Activated CD4-positive, alpha-beta T cell treated with anti-CD3 and anti-CD28 coated beads, Interleukin-2, amount 50 U/mL, for 48 hours (primary cell): Measurements from ENCODE around the gene FCER2.
A peak's percentile ranks its signal among the peaks of the same experiment; 100 is the strongest.

Experiments used
- DNase-seq, 2 experiments: peaks; one replicate each; pipeline ENCODE4 v3.0.0-alpha.2; 2020

Gene FCER2

DNA sequence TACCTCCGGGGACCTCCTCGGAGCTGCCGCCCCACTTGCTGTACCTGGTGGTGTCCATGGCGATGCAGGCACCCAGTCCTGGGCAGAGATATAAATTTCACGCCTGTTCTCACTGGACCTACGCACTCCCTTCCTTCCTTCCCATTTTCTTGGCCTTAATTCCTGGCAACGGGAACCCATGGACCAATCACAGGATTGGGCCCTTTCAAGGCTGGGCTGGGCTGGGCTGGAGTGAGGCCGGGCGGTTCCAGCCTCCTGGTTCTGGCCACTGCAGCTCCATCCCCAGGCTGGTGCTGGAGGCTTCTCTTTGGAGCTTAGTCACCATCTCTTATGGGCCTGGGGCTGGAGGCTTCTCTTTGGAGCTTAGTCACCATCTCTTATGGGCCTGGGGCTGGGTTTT, 30.1 kb upstream of the FCER2 start, which contains the start of gene CLEC4G:
CLEC4G (minus strand) TSS at position 66 of the 400 bp plus-strand sequence; CDS start at position 58, 8 bp downstream.
- DNase-seq, result no peak

- no peak for DNase-seq
Observed at GRCh38 chr19:7731615-7732014, 29.7 kb upstream of the FCER2 start.

DNA sequence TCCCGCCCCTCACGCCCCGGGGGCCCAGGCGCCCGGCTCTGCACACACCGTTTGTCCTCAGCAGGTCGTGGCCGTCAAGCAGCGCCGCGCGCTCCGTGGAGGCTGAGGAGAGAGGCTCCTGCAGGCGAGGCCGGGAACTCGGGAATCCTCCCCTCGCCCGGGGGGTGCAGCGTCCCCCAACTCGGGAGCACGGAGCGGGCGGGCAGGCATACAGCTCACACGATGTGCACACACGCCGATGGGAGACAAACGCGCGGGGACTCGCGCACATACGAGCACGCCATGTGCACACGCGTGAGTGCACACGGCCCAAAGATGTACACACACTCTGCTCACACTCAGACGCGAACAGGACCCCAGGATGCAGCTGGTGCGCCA, 29.3 kb upstream of the FCER2 start:
- DNase-seq, result no peak

- no peak for DNase-seq
Observed at GRCh38 chr19:7730286-7731217, 28.6 kb upstream of the FCER2 start.

DNA sequence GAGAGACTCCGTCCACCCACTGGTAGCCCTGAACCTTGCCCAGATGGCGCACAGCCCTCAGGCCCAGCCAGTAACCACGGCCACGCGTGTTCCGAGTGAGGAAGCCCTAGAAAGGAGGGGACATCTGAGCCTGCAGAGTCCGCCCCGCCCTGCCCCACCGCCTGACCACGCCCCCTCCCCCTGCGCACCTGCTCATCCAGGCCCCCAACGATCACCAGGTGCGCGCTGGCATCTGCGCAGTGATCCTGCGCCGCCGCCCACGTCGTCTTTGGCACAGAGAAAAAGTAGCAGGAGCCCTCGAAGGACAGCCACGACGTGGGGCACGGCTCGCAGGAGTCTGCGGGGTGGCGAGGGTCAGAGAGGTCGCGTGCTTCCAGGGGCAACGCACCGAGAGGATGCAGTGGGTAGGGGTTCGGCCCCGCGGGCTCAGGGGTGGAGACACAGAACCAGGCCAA, 27.9 kb upstream of the FCER2 start:
- no peak for DNase-seq

GRCh38 chr19:7729211-7729610, 27.3 kb upstream of the FCER2 start:
- no peak for DNase-seq

DNA sequence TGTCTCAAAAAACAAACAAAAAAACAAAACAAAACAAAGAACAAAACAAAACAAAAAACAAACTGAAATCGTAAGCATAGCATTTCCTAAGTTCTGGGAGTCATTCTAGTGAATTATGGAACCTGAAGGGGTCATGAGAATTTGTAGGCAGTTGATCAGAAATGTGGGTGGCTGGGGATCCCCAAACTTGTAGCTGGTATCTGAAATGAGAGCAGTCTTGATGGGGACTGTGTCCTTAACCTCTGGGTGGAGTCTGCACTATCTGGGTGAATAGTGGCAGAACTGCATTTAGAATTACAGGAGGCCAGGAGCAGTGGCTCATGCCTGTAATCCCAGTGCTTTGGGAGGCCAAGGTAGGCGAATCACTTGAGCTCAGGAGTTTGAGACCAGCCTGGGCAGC, 23.9 kb upstream of the FCER2 start:
- DNase-seq, result no peak

GRCh38 chr19:7722231-7722651, 20.3 kb upstream of the FCER2 start:
- no peak for DNase-seq

- DNase-seq, result no peak
Observed at GRCh38 chr19:7720351-7720750, 18.4 kb upstream of the FCER2 start.

DNA sequence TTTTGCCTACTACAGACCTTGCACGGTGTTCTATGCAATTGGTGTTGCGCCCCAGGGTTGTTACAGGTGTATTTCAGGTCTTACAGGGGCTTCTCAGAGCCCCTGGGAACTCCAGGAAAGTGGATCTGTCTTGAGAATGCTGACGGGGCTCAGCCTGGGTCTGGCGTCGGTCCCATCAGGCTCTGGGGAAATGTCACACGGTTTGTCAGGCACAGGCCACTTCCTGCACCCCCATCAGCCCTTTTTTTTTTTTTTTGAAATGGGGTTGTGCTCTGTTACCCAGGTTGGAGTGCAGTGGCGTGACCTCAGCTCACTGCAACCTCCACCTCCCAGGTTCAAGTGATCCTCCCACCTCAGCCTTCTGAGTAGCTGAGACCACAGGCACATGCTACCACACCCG, 16.7 kb upstream of the FCER2 start:
- DNase-seq, result no peak

DNA sequence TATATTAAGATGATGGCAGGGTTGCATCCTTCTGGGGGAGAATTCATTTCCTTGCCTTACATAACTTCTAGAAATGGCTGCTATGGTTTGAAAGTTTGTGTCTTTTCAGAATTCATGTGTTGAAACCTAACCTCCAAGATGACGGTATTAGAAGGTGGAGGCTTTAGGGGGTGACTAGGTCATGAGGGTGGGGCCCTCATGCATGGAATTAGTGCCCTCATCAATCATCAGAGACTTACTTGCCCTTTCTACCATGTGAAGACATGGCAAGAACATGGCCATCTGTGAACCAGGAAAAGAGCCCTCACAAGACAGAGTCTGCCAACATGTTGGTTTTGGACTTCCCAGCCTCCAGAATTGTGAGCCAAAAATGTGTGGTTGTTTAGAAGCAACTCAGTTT, 14.8 kb upstream of the FCER2 start:
- no peak for DNase-seq

GRCh38 chr19:7715671-7716070, 13.7 kb upstream of the FCER2 start:
- DNase-seq, result no peak

DNA sequence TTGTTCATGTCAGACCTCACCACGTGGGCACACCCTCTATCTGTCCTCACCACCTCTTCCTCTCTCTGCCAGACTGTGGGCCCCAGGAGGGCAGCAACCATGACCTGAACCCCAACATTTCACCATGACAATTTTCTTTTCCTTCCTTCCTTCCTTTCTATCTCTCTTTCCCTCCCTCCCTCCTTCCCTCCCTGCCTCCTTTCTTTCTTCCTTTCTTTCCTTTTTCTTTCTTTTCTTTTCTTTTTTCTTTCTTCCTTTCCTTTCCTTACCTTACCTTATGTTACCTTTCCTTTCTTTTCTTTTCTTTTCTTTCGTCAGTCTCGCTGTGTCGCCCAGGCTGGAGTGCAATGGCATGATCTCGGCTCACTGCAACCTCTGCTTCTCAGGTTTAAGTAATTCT, 8.7 kb upstream of the FCER2 start:
- DNase-seq, result no peak

DNA sequence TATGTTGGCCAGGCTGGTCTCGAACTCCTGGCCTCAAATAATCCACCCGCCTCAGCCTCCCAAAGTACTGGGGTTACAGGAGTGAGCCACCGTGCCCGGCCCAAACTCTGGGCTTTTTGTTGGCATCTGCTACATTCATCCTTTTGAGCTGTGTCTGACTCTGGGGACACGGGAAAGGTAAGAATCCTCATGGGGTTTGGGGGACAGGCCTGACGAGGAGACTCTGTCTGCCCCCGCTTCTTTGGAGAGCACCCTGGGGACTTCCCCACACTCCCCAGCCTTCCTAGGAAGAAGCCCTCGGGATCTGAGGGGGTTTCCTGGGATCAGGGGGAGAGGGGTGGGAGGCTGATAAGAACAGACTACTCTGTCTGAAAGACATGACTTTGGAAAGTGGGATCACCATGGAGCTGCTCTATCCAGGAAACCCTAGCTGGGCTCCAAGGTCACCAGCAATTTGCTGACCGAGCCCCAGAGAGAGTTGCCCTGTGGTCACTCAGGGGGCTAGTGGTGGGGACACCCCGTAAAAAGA, 8.1 kb upstream of the FCER2 start:
- DNase-seq, result no peak

- no peak for DNase-seq
Observed at GRCh38 chr19:7706955-7707456, 5.1 kb upstream of the FCER2 start.

GRCh38 chr19:7706188-7706954, 4.4 kb upstream of the FCER2 start:
- DNase-seq, result no peak

DNA sequence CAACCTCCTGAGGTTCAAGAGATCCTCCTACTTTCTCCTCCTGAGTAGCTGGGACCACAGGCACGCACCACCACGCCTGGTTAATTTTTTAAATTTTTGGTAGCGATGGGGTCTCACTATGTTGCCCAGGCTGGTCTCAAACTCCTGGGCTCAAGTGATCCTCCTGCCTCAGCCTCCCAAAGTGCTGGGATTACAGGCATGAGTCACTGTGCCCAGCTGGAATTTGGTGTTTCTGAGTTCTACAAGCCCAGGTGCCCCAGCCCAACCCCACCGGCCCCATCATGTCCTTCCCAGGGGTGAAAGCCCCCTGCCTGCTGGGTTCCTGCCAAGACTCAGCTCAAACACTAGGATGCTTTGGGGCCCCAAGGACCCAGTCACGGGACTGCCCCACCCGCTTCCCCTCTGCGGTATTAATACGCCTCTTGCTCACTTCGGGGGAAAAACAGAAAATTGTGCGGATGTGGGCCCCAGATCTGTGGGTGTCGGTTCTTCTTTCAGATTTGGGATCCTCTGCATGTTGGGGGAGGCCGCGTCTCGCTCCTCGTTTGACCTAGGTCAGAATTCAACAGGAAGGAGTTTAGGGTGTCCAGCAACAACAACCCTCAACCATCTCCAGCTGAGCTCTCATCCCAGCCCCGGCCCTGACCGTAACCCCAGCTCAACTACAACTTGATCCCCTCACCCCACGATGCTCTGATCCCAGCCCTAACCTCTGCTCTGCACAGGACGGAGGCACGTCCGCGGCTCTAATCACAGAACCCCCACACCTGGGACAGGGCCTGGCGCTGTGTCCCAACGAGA, 3.7 kb upstream of the FCER2 start:
- DNase-seq, result peak; percentile 75 to 82

DNA sequence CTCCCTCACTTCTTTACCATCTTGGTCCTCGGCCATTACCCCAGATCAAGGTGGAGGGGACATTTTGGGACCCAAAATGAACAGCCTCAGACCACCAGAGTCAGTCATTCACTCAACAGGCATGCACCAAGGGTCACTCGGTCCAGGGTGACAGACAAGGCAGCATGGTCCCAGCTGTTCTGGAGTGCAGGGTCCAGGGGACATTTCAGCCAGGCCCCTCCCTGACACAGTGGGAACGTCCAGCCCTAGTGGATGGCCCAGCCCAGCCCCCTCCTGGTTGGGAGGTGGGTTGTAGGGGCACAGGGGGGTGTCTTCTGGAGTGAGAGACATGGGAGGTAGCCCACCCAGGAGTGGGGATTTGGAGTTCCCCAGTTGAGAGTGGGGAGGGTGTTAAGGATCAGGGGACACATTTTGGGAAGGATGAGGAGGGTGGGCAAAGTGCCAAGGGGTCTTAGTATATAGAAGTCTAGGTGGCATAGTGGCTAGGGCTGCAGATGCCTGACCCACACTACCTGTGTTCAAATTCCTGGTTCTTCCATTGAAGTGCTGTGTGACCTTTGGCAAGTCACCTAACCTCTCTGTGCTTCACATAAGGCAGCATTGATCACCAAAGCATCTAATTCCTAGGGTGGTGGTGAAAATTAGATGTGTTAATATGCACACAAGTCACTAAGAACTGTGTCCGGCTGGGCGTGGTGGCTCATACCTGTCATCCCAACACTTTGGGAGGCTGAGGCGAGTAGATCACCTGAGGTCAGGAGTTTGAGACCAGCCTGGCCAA, 2.5 kb upstream of the FCER2 start:
- no peak for DNase-seq

GRCh38 chr19:7703332-7703731, 1.4 kb upstream of the FCER2 start:
- no peak for DNase-seq

GRCh38 chr19:7701049-7701653, 780 bp downstream of the FCER2 start:
- no peak for DNase-seq
